Spinal cord (tissue), 10 donors: Measurements from ENCODE around the gene CAMKK2. TPM values are rescaled to one million over a fixed set of nuclear protein-coding genes. Genes with fewer than 3 reads are reported as not detected.
"Not testable (repeated sequence)": the region's sequence is repeated elsewhere in the genome, so short reads cannot be mapped to it uniquely, and the experiment has no call there.

Experiments
- DNase-seq, 6 donors: peaks; one replicate each; pipeline versions ENCODE4 v3.0.0 to v3.0.0-alpha.2; 2013 to 2015; ENCODE audit warnings: low spot score in 6 of 6, low read depth in 4 of 6
- H3K27ac ChIP-seq: one replicate; pipeline ENCODE4 v1.5.1; 2013; ENCODE audit warnings: low read depth, low read length, control low read depth
- H3K27me3 ChIP-seq: one replicate; pipeline ENCODE4 v1.6.1; 2013; ENCODE audit warnings: low read length; ENCODE audit not compliant: control insufficient read depth, insufficient read depth
- H3K36me3 ChIP-seq: one replicate; pipeline ENCODE4 v1.6.1; 2013; ENCODE audit warnings: low read length; ENCODE audit not compliant: control insufficient read depth, insufficient read depth
- H3K4me1 ChIP-seq: one replicate; pipeline ENCODE4 v1.6.1; 2013; ENCODE audit warnings: low read length; ENCODE audit not compliant: control insufficient read depth, insufficient read depth
- H3K4me3 ChIP-seq: one replicate; pipeline ENCODE4 v1.5.1; 2013; ENCODE audit warnings: low read depth, low read length, control low read depth
- H3K9me3 ChIP-seq: one replicate; pipeline ENCODE4 v1.6.1; 2013; ENCODE audit warnings: low read length; ENCODE audit not compliant: control insufficient read depth, insufficient read depth
- WGBS: methylation state at CpG from one replicate; pipeline ENCODE4 v1.1.5; 2013; ENCODE audit warnings: missing lambda C conversion rate; ENCODE audit not compliant: insufficient coverage; 5-methylcytosine and 5-hydroxymethylcytosine counted together
- polyA plus RNA-seq, 2 donors: library from polyadenylated mRNA; unstranded; fragments of 120-200 nt; gene quantifications; one replicate each; pipeline ENCODE4 v1.2.1, GENCODE V29; 2013; ENCODE audit not compliant: insufficient read length in 2 of 2
- total RNA-seq, 2 donors: library from RNA; depleted of rRNA in 1 of 2; stranded (reverse); fragments of 120-200 nt in 1 of 2; fragments of >200 nt in 1 of 2; gene quantifications; one replicate each; pipeline versions ENCODE4 v1.2.3 to v1.2.4, GENCODE V29; 2013 to 2014
- donor health status: healthy.

The CAMKK2 gene
- total and polyA plus RNA-seq, 4 donors = 18.0 to 44.2 (median 31.3) TPM

DNA sequence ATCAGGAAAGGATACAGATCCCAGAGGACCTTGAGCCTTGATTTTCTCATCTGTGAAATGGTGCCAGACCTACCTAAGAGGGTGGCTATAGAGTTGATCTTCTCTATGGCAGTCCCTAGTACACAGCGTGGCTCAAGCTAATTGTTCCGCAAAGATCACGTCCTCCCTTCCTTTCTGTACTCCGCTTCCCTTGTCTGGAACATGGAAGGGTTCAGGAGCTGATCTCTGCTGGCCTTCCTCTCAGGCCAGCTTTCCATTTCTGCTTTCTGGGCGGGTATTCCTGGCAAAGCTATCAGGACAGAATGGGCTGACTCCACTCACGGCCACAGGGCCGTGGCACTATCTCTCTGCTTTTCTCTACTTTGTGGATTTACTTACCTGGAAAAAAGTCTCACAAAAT, 6.5 kb downstream of the CAMKK2 start:
- DNase-seq = no peak
- peaks cover 21% of the 10 kb centered on the region for H3K36me3 ChIP-seq
- peaks cover 7% of the 10 kb centered on the region for H3K4me1 ChIP-seq
- no peaks in the 10 kb centered on the region for H3K27me3 ChIP-seq
- H3K9me3 ChIP-seq = no peaks in the 10 kb centered on the region
- H3K27ac ChIP-seq = no peak overlapping the region
- WGBS = 92% methylated on average over 5 of the region's 7 CpGs
- no peak overlapping the region for H3K4me3 ChIP-seq

DNA sequence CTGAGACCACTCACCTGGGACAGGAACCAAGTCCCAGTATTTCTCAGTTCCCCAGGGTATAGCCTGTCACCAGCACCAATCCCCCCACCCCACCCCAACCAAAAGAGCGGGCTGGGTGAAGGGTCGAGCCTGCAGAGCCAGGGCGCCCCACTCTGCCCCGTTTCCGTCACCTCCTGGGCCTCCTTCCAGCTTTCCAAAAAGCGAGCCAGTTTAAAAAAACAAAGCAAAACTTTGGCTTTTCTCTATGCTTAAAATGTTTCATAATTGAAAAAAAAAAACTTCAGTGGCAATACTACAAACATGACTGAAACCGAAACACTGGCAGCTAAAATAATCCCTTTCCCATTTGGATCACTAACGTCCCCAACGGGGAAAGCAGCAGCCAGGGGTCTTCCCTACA, 7.5 kb downstream of the CAMKK2 start:
- DNase-seq = no peak
- H3K27ac ChIP-seq = no peak overlapping the region
- H3K27me3 ChIP-seq = no peaks in the 10 kb centered on the region
- no peaks in the 10 kb centered on the region for H3K9me3 ChIP-seq
- H3K4me1 ChIP-seq = peaks cover 7% of the 10 kb centered on the region
- WGBS = 27% methylated on average over 2 of the region's 9 CpGs
- H3K4me3 ChIP-seq = no peak overlapping the region
- H3K36me3 ChIP-seq = peaks cover 21% of the 10 kb centered on the region

DNA sequence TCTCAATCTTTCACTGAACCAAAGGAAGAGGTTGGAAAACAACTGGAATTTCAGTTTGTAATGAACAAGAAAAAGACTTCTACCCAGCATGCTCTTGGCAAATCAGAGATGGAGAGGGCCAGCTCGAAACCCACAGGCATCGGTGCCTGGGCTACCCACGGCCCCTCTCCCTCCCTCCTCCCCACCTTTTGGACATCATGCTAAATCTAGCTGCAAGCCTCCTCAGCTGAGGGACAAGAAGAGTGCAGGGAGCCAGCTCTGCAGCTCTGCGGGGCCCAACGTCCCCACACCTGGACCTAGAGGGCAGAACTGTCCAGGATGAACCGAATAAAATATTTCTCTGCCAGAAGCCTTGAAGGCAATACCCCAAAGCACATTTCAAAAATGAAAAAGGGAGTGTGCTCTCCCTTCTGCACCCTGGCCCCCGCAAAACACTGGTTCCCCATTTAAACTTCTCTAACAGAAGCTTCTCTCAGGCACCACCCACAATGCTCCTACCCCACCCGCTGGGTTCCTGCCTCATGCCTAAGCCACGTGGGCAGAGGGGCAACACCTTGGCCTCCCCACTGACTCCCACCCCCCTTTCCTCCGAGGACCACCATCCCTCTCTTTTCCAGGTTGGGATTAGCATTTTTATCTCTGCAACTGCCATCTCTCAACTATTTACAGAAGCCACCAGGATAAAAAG, 8.2 kb downstream of the CAMKK2 start:
- H3K4me1 ChIP-seq = peaks cover 7% of the 10 kb centered on the region
- H3K9me3 ChIP-seq = no peaks in the 10 kb centered on the region
- H3K36me3 ChIP-seq = peaks cover 24% of the 10 kb centered on the region
- no peak overlapping the region for H3K27ac ChIP-seq
- H3K27me3 ChIP-seq = no peaks in the 10 kb centered on the region
- no peak overlapping the region for H3K4me3 ChIP-seq
- 59% methylated on average over 8 of the region's 10 CpGs for WGBS
- DNase-seq = no peak

DNA sequence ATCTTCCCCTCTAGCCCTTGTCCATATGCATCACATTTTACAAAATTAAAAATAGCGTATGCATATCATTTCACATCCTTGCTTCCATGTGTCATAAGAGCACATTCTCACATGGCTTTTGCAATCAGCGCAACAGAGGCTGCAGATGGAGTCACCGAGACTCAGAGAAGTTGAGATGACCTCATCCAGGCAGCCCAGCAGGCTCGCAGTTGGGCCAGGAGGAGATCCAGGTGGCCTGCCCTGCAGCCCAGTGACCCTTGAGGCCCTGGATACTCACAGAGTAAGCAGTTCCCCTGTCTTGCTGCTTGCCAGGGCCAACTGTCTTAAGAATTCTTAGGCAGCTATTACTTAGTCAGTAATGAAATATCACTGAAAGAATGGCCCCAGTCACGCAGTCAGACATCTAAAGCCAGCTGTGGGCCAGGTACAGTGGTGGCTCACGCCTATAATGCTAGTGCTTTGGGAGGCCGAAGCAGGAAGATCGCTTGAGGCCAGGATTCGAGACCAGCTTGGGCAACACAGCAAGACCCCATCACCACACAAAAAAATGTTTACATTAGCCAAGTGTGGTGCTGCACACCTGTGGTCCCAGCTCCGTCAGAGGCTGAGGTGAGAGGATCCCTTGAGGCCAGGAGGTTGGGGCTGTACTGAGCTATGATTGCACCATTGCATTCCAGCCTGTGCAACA, 9.1 kb downstream of the CAMKK2 start:
- Histone ChIP-seq H3K36me3 (peaks cover 18% of the 10 kb centered on the region), H3K4me1 (peaks cover 7% of the 10 kb centered on the region), H3K27me3 (no peaks in the 10 kb centered on the region), H3K9me3 (no peaks in the 10 kb centered on the region), H3K4me3 (no peak overlapping the region), H3K27ac (no peak overlapping the region)
- DNase-seq = no peak
- WGBS = 91% methylated on average over 9 of the region's 10 CpGs

DNA sequence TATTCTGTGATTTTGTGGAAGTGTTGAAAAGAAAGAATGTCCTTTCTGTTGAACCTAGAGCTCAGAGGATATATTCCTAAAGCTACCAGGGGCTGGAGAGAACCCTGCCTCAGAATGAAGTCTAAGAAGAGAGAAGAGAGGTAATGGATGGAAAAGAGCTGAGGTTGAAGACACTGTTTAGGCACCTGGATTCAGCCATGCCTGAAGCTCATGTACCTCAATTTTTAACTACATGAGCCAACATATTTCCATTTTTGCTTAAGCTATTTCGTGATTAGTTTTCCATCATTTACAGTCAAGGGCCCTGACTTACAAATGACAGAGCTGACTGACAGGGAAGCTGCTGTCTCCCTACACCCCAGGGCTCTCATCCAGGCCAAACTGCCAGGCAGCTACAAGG, 10.7 kb downstream of the CAMKK2 start:
- 100% methylated on average over 1 of the region's 1 CpG for WGBS
- no peaks in the 10 kb centered on the region for H3K9me3 ChIP-seq

DNA sequence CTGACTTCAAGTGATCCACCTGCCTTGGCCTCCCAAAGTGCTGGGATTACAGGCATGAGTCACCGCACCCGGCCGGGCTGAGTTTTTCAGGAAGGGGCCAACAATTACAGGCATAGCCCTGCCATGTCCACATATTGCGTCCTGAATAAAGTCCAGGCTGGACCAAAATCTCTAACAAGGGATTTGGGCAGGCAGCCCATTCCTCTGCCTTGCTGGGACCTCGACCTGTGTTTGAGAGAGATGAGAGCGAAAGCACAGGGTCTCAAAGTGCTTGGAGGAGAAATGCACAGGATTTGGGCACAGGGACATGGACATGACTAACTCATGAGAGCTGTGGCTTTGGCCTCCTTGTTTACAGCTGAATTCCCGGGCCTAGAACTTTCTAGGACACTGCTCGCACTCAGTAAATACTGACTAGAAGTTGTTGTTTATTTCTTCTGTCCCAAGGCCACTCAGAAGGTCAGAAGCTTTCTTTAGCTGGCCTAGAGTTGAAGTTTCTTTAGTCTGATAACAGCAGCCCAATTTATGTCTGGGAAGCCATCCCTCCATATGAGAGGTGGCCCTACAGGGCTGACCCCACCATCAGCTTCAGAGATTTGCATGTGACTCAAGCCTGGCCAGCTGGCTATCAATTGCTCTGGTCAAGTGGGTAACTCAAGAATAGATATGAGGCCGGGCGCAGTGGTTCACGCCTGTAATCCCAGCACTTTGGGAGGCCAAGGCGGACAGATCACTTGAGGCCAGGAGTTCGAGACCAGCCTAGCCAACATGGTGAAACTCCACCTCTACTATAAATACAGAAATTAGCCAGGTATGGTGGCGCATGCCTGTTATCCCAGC, 11.7 kb downstream of the CAMKK2 start:
- Histone ChIP-seq H3K4me1 (peaks cover 8% of the 10 kb centered on the region), H3K36me3 (peaks cover 9% of the 10 kb centered on the region), H3K4me3 (no peak overlapping the region), H3K27me3 (no peaks in the 10 kb centered on the region), H3K9me3 (no peaks in the 10 kb centered on the region), H3K27ac (no peak overlapping the region)
- WGBS = 91% methylated on average over 12 of the region's 14 CpGs
- no peak for DNase-seq

More for the DNA sequence above, 10.7 kb downstream of the CAMKK2 start:
- Histone ChIP-seq H3K27me3 (no peaks in the 10 kb centered on the region), H3K4me1 (peaks cover 7% of the 10 kb centered on the region), H3K36me3 (peaks cover 12% of the 10 kb centered on the region), H3K27ac (no peak overlapping the region), H3K4me3 (no peak overlapping the region)
- DNase-seq = no peak

DNA sequence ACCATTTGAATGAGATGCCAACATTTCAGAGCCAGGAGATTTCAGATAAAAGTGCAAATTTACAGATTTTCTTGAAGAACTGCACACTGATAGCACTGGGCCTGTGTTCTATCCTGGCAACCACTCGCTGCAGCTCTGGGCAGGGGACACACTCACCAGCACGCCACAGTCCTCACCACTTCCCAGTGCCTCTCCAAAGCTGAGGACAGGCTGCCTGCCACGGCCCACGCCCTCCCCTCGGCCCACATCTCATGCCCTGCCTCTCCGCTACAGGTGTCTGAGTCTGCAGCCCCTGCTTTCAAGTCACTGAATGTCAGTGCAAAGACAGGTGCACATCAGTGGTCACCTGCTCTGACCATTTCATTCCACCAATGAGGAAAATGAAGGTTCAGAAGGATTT, 12.7 kb downstream of the CAMKK2 start:
- no peak for DNase-seq
- H3K27ac ChIP-seq = no peak overlapping the region
- H3K4me1 ChIP-seq = peaks cover 15% of the 10 kb centered on the region
- peaks cover 12% of the 10 kb centered on the region for H3K36me3 ChIP-seq
- no peak overlapping the region for H3K4me3 ChIP-seq
- WGBS = 95% methylated on average over 6 of the region's 6 CpGs
- no peaks in the 10 kb centered on the region for H3K27me3 ChIP-seq
- no peaks in the 10 kb centered on the region for H3K9me3 ChIP-seq

DNA sequence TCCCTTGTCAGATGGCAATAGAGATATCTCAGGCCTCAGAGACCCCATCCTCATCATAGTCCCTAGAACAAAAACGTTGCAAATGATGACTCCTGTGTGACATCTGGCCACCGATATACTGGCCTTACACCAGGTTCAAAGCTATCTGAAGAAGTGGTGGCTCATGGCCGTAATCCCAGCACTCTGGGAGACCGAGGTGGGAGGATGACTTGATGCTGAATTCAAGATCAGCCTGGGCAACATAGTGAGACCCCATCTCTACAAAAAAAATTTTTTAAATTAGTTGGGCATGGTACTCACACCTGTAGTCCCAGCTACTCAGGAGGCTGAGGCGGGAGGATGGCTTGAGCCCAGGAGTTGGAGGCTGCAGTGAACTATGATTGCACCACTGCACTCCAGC, 13.1 kb downstream of the CAMKK2 start:
- DNase-seq = no peak
- no peaks in the 10 kb centered on the region for H3K9me3 ChIP-seq
- H3K27ac ChIP-seq = no peak overlapping the region
- H3K27me3 ChIP-seq = no peaks in the 10 kb centered on the region
- H3K4me3 ChIP-seq = no peak overlapping the region
- peaks cover 17% of the 10 kb centered on the region for H3K4me1 ChIP-seq
- H3K36me3 ChIP-seq = peaks cover 13% of the 10 kb centered on the region
- 71% methylated on average over 1 of the region's 5 CpGs for WGBS

DNA sequence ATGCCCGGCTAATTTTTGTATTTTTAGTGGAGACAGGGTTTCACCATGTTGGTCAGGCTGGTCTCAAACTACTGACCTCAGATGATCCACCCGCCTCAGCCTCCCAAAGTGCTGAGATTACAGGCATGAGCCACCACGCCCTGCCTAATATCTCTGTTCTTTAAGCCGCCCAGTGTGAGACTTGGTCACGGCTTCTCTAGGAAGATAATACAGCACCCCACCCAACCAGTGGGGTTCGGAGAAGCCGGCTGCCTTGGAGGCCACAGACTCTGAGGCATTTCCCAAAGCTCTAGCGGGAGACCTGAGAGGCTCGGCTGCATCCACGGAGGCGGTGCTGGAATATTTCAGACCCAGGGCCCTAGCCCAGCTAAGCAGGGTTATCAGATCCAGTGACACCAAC, 13.6 kb downstream of the CAMKK2 start:
- H3K4me3 ChIP-seq, DNase-seq, H3K27ac ChIP-seq, H3K9me3 ChIP-seq, H3K27me3 ChIP-seq, H3K36me3 ChIP-seq: not testable (repeated sequence)
- 90% methylated on average over 9 of the region's 11 CpGs for WGBS
- H3K4me1 ChIP-seq = peaks cover 14% of the 10 kb centered on the region
